SK-N-SH (cell line): ENCODE results near the gene HECTD2. TPM values are rescaled to one million over a fixed set of nuclear protein-coding genes. Genes with fewer than 3 reads are reported as not detected.

ENCODE experiments used
- CTCF ChIA-PET: fragments of 300-600, 350-600 bp; formaldehyde crosslinking; extraction: SDS; loops from one replicate; lab custom pipeline; 2021; lab: Yijun Ruan, JAX
- POLR2A ChIA-PET: fragments of 350-600 bp; sonication (Branson Sonifier 250); formaldehyde crosslinking; extraction: SDS; loops from one replicate; lab custom pipeline; 2020; ENCODE audit warnings: antibody characterized with exemption, inconsistent platforms; lab: Yijun Ruan, JAX
- DNase-seq: peaks from one replicate; pipeline ENCODE4 v3.0.0; 2012
- H2AFZ ChIP-seq: fragments of 200-600 bp; sonication (generic); 2 replicates; pipeline ENCODE4 v1.8.1; 2016; ENCODE audit warnings: antibody characterized with exemption, mild to moderate bottlenecking, low read depth
- H3F3A ChIP-seq: fragments of 200-600 bp; sonication (generic); replicated peaks from 2 replicates; pipeline ENCODE3; 2016; ENCODE audit warnings: antibody characterized with exemption, mild to moderate bottlenecking; ENCODE audit not compliant: insufficient read depth
- H3K27ac ChIP-seq, 2 experiments: fragments of 200-500 bp in 1 of 2; fragments of 200-600 bp in 1 of 2; sonication (Bioruptor generic) in 1 of 2; sonication (generic), shearing (Covaris generic) in 1 of 2; 2 replicates each; pipeline versions ENCODE4 v1.5.1 to v1.6.1; 2014 to 2016; ENCODE audit warnings: low read depth in 2 of 2, inconsistent platforms in 1 of 2, low read length in 1 of 2, mild to moderate bottlenecking in 1 of 2, mixed read lengths in 1 of 2
- H3K27me3 ChIP-seq: fragments of 200-600 bp; sonication (generic), shearing (Covaris generic); 2 replicates; pipeline ENCODE4 v1.6.1; 2016; ENCODE audit warnings: mixed run types; ENCODE audit not compliant: insufficient read depth
- H3K36me3 ChIP-seq, 2 experiments: fragments of 200-500 bp in 1 of 2; fragments of 200-600 bp in 1 of 2; sonication (Bioruptor generic) in 1 of 2; sonication (generic) in 1 of 2; replicated peaks in 1 of 2; 2 replicates each; pipeline versions ENCODE3 to v1.5.1; 2014 to 2016; ENCODE audit warnings: low read length in 1 of 2, mild to moderate bottlenecking in 1 of 2; ENCODE audit not compliant: insufficient read depth in 2 of 2, control insufficient read depth in 1 of 2
- H3K4me1 ChIP-seq, 2 experiments: fragments of 200-500 bp in 1 of 2; fragments of 200-600 bp in 1 of 2; sonication (Bioruptor generic) in 1 of 2; sonication (generic), shearing (Covaris generic) in 1 of 2; 2 replicates each; pipeline versions ENCODE4 v1.5.1 to v1.6.1; 2014 to 2016; ENCODE audit warnings: low read depth in 1 of 2, low read length in 1 of 2, mixed run types in 1 of 2; ENCODE audit not compliant: insufficient read depth in 2 of 2, control insufficient read depth in 1 of 2
- H3K4me2 ChIP-seq: fragments of 200-600 bp; sonication (generic), shearing (Covaris generic); 2 replicates; pipeline ENCODE4 v1.6.1; 2017; ENCODE audit warnings: mixed run types
- H3K4me3 ChIP-seq, 2 experiments: fragments of 200-500 bp in 1 of 2; fragments of 200-600 bp in 1 of 2; sonication (Bioruptor generic) in 1 of 2; sonication (generic), shearing (Covaris generic) in 1 of 2; 2 replicates each; pipeline versions ENCODE4 v1.5.1 to v1.8.1; 2014 to 2016; ENCODE audit warnings: low read depth in 2 of 2, inconsistent platforms in 1 of 2, low read length in 1 of 2, mild to moderate bottlenecking in 1 of 2, mixed read lengths in 1 of 2, moderate library complexity in 1 of 2
- H3K79me2 ChIP-seq: fragments of 200-600 bp; sonication (generic); 2 replicates; pipeline ENCODE4 v1.8.1; 2017; ENCODE audit warnings: mild to moderate bottlenecking; ENCODE audit not compliant: insufficient read depth
- H3K9ac ChIP-seq: fragments of 200-600 bp; sonication (generic); 2 replicates; pipeline ENCODE4 v1.6.1; 2017; ENCODE audit warnings: mixed run types
- H3K9me2 ChIP-seq: fragments of 200-600 bp; sonication (generic); 2 replicates; pipeline ENCODE4 v1.6.1; 2017; ENCODE audit warnings: mixed run types
- H3K9me3 ChIP-seq: fragments of 200-600 bp; sonication (generic); 2 replicates; pipeline ENCODE4 v1.6.1; 2017; ENCODE audit warnings: mixed run types, mild to moderate bottlenecking, moderate library complexity
- H4K20me1 ChIP-seq: fragments of 200-600 bp; sonication (generic); 2 replicates; pipeline ENCODE4 v1.6.1; 2017; ENCODE audit warnings: mild to moderate bottlenecking, mixed run types; ENCODE audit not compliant: insufficient read depth
- CHD2 ChIP-seq: fragments of 150-350 bp; IDR thresholded peaks from 2 replicates; pipeline ENCODE4 v1.6.1; 2018; ENCODE audit warnings: low read length; ENCODE audit not compliant: partially characterized antibody
- FOSL2 ChIP-seq: IDR thresholded peaks from 2 replicates; pipeline ENCODE4 v1.4.0; 2012; ENCODE audit warnings: low read depth, mild to moderate bottlenecking, moderate library complexity, borderline replicate concordance
- FOXJ3 ChIP-seq: sonication (generic); formaldehyde crosslinking; IDR thresholded peaks from 2 replicates; pipeline ENCODE4 v1.5.1; 2020; ENCODE audit warnings: mild to moderate bottlenecking, missing genetic modification reagents
- FOXM1 ChIP-seq: IDR thresholded peaks from 2 replicates; pipeline ENCODE4 v1.4.0; 2012; ENCODE audit warnings: low read depth, mild to moderate bottlenecking
- GABPA ChIP-seq: IDR thresholded peaks from 2 replicates; pipeline ENCODE4 v1.4.0; 2012; ENCODE audit warnings: low read depth, mild to moderate bottlenecking
- JUND ChIP-seq: IDR thresholded peaks from 2 replicates; pipeline ENCODE4 v1.4.0; 2012
- NFIC ChIP-seq: IDR thresholded peaks from 2 replicates; pipeline ENCODE4 v1.4.0; 2012; ENCODE audit warnings: borderline replicate concordance
- RXRA ChIP-seq: IDR thresholded peaks from 2 replicates; pipeline ENCODE4 v1.4.0; 2012; ENCODE audit warnings: low read depth, mild to moderate bottlenecking, borderline replicate concordance
- SIN3A ChIP-seq: IDR thresholded peaks from 2 replicates; pipeline ENCODE4 v1.6.1; 2012; ENCODE audit warnings: low read depth, mild to moderate bottlenecking, low read length, moderate library complexity, borderline replicate concordance
- TCF12 ChIP-seq: IDR thresholded peaks from 2 replicates; pipeline ENCODE4 v1.4.0; 2012
- YY1 ChIP-seq: IDR thresholded peaks from 2 replicates; pipeline ENCODE4 v1.4.0; 2012; ENCODE audit warnings: low read depth, mild to moderate bottlenecking
- WGBS: methylation state at CpG from one replicate; pipeline ENCODE4 v1.1.6; 2017; ENCODE audit warnings: low lambda C conversion rate; 5-methylcytosine and 5-hydroxymethylcytosine counted together
- polyA plus RNA-seq, 3 experiments: library from polyadenylated mRNA; depleted of rRNA; stranded (reverse); fragments of >200 nt; gene quantifications; 2 replicates each; pipeline ENCODE4 v1.2.3, GENCODE V29; 2012
- TF ChIP-seq, protein P1 (sequence below): IDR thresholded peaks from 2 replicates; pipeline ENCODE4 v1.4.0; 2012; ENCODE audit warnings: low read depth
- TF ChIP-seq, protein P2 (sequence below): IDR thresholded peaks from 2 replicates; pipeline ENCODE4 v1.4.0; 2012; ENCODE audit warnings: low read depth, borderline replicate concordance
- TF ChIP-seq, protein P3 (sequence below): IDR thresholded peaks from 2 replicates; pipeline ENCODE4; 2012
- TF ChIP-seq, protein P4 (sequence below): fragments of 150-350 bp; IDR thresholded peaks from 2 replicates; pipeline ENCODE4 v1.6.1; 2017; ENCODE audit warnings: antibody characterized with exemption, low read length, low read depth, borderline replicate concordance

Gene HECTD2
- polyA plus RNA-seq, 1 of the 3 experiments (the other 2 are of a cell fraction): 4.1 TPM

DNA sequence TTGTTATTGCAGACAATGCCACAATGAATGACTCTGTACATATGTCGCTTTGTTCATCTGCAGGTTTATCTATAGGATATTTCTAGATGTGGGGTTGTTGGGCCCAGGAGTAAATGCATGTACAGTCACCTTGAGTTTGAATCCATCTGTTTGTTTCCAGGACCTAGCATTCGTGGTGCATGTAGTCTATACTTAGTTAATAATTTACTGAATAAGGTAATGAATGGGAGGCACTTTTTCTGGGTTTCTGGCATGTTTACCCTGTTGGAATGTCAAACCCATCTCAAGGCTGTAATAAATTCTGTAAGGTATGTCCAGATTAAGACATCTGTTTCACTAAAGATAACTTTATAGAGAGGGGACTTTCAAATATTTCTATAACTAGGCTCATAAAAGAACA, 23.5 kb downstream of the HECTD2 start:
- Histone ChIP-seq H3K4me3 (no peak overlapping the region), H2AFZ (no peak overlapping the region), H3K27me3 (no peaks in the 10 kb centered on the region), H3F3A (peaks cover 16% of the 10 kb centered on the region), H3K9ac (no peak overlapping the region; the same call in 1 of the 2 replicates), H3K4me2 (peak overlapping the region; percentile 23), H4K20me1 (no peaks in the 10 kb centered on the region), H3K79me2 (peaks cover 17% of the 10 kb centered on the region), H3K36me3 (peaks cover 7 to 28% of the 10 kb centered on the region in 2 experiments), H3K9me3 (no peaks in the 10 kb centered on the region), H3K9me2 (no peaks in the 10 kb centered on the region), H3K27ac (peak overlapping the region in 1 of 2 experiments; percentile 59; a peak in 2 of 4 replicates), H3K4me1 (peaks cover 0 to 9% of the 10 kb centered on the region in 2 experiments; a peak in 2 of 4 replicates)
- POLR2A ChIA-PET: no interaction called here
- CTCF ChIA-PET: no interaction called here
- 61% methylated on average over 2 of the region's 2 CpGs for WGBS
- no peak for DNase-seq
- TF ChIP-seq SIN3A (no peak), RXRA (no peak), YY1 (no peak), FOXJ3 (no peak), FOXM1 (no peak)
- TF ChIP-seq, protein P1, sequence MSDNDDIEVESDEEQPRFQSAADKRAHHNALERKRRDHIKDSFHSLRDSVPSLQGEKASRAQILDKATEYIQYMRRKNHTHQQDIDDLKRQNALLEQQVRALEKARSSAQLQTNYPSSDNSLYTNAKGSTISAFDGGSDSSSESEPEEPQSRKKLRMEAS: no peak
- TF ChIP-seq, protein P2, sequence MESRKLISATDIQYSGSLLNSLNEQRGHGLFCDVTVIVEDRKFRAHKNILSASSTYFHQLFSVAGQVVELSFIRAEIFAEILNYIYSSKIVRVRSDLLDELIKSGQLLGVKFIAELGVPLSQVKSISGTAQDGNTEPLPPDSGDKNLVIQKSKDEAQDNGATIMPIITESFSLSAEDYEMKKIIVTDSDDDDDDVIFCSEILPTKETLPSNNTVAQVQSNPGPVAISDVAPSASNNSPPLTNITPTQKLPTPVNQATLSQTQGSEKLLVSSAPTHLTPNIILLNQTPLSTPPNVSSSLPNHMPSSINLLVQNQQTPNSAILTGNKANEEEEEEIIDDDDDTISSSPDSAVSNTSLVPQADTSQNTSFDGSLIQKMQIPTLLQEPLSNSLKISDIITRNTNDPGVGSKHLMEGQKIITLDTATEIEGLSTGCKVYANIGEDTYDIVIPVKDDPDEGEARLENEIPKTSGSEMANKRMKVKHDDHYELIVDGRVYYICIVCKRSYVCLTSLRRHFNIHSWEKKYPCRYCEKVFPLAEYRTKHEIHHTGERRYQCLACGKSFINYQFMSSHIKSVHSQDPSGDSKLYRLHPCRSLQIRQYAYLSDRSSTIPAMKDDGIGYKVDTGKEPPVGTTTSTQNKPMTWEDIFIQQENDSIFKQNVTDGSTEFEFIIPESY: no peak

DNA sequence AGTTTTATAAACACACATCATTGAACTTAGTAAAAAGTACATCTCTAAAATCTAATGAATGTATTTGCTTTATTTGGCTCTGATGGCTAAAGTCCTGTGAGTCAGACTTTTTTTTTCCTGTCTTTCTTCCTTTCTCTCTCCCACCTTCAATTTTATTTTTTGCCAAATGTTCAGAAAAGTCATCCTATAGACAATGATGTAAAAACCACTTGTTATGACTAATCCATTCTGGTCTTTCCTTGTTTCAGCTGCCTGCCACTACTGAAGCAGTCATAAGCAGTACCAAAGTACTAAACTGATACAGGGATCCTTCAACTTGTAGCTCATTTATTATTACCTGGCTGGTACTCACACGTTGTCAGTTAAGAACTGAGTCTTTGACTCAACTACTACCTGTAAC, 23.9 kb downstream of the HECTD2 start:
- H3K9me2 ChIP-seq: no peaks in the 10 kb centered on the region
- TF ChIP-seq GABPA: no peak
- TF ChIP-seq NFIC: peak; percentile 55; the same call in 1 of the 2 replicates
- TF ChIP-seq, protein P3, sequence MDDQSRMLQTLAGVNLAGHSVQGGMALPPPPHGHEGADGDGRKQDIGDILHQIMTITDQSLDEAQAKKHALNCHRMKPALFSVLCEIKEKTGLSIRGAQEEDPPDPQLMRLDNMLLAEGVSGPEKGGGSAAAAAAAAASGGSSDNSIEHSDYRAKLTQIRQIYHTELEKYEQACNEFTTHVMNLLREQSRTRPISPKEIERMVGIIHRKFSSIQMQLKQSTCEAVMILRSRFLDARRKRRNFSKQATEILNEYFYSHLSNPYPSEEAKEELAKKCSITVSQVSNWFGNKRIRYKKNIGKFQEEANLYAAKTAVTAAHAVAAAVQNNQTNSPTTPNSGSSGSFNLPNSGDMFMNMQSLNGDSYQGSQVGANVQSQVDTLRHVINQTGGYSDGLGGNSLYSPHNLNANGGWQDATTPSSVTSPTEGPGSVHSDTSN: no peak
- TF ChIP-seq FOSL2: peak; percentile 54; the same call in 1 of the 2 replicates
- TF ChIP-seq CHD2: no peak
- TF ChIP-seq TCF12: peak; percentile 52
- peak; percentile 56 for TF ChIP-seq JUND
- TF ChIP-seq, protein P4, sequence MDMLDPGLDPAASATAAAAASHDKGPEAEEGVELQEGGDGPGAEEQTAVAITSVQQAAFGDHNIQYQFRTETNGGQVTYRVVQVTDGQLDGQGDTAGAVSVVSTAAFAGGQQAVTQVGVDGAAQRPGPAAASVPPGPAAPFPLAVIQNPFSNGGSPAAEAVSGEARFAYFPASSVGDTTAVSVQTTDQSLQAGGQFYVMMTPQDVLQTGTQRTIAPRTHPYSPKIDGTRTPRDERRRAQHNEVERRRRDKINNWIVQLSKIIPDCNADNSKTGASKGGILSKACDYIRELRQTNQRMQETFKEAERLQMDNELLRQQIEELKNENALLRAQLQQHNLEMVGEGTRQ: no peak
- TF ChIP-seq, all 33 proteins: peak for 4
- Histone ChIP-seq H3K79me2 (peaks cover 14% of the 10 kb centered on the region), H3K27ac (peak overlapping the region in 1 of 2 experiments; percentile 59; a peak in 2 of 4 replicates), H3K27me3 (no peaks in the 10 kb centered on the region), H3K4me2 (peak overlapping the region; percentile 23), H3K4me1 (peaks cover 0 to 9% of the 10 kb centered on the region in 2 experiments; a peak in 2 of 4 replicates), H3K9ac (no peak overlapping the region; the same call in 1 of the 2 replicates), H3K9me3 (no peaks in the 10 kb centered on the region), H4K20me1 (no peaks in the 10 kb centered on the region), H3F3A (peaks cover 16% of the 10 kb centered on the region), H3K36me3 (peaks cover 7 to 28% of the 10 kb centered on the region in 2 experiments), H2AFZ (peak overlapping the region; percentile 42; the same call in 1 of the 2 replicates), H3K4me3 (no peak overlapping the region)
- ChIA-PET CTCF (no interaction called here), POLR2A (interaction anchor here (0.6 kb wide), 1 partner anchor 158 kb away, joined by 3 read pairs; no protein-coding TSS in a partner anchor)
- WGBS: 68% methylated on average over 1 of the region's 1 CpG
- DNase-seq: no peak
